Measurements from ENCODE around the gene IRF2BP2.
A peak's percentile ranks its signal among the peaks of the same experiment; 100 is the strongest.

Gene IRF2BP2

DNA sequence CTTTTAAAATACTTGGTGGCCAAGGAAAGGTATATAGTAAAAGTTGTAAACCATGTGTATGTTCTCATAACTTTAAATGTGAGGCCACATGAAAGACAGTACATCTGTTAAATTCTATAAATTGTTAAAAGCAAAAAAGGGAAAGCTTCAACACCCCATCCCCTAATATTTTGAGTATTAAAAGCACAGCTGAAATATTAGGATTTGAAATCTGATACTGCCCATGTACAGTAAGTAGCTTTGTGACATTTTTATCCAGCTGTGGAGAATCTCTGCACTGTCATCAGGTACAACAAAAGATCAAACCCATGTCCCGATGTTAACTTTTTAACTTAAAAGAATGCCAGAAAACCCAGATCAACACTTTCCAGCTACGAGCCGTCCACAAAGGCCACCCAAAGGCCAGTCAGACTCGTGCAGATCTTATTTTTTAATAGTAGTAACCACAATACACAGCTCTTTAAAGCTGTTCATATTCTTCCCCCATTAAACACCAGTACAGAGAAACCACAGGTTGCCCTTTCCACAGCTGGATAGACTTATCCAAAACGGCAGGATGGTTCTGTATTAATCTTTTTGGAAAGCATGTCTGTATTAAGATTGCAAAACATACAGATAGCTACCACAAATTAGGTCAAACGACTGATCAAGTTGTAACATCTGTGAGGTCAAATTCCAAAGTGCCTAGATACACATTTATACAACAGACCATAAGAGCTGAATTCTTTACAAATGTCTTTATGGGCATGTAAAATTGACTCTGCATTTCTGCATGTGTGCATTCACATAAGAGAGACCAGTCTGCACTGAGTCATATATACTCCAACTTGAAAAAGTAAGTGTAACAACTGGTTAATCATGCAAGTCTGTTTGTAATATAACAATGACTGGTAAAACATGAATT is 5.2 kb downstream of the IRF2BP2 start:
- Histone ChIP-seq H3K4me1 (peaks cover 19% of the 10 kb centered on the region), H3K27me3 (ENCODE audit: control insufficient read depth, insufficient read depth, low read length) (no peaks in the 10 kb centered on the region), H3K9ac (no peak overlapping the region), H3K9me3 (ENCODE audit: control insufficient read depth, low read length) (no peaks in the 10 kb centered on the region), H2AFZ (no peak overlapping the region), H3K4me2 (ENCODE audit: low read length) (peak overlapping the region; percentile 99), H3K4me3 (ENCODE audit: low read depth, low read length) (peak overlapping the region; percentile 91), H3K27ac (peak overlapping the region; percentile 99), H3K79me2 (peaks cover 18% of the 10 kb centered on the region), H3K36me3 (ENCODE audit: control insufficient read depth, insufficient read depth, low read length) (peaks cover 16% of the 10 kb centered on the region)
- TF ChIP-seq, protein P1, sequence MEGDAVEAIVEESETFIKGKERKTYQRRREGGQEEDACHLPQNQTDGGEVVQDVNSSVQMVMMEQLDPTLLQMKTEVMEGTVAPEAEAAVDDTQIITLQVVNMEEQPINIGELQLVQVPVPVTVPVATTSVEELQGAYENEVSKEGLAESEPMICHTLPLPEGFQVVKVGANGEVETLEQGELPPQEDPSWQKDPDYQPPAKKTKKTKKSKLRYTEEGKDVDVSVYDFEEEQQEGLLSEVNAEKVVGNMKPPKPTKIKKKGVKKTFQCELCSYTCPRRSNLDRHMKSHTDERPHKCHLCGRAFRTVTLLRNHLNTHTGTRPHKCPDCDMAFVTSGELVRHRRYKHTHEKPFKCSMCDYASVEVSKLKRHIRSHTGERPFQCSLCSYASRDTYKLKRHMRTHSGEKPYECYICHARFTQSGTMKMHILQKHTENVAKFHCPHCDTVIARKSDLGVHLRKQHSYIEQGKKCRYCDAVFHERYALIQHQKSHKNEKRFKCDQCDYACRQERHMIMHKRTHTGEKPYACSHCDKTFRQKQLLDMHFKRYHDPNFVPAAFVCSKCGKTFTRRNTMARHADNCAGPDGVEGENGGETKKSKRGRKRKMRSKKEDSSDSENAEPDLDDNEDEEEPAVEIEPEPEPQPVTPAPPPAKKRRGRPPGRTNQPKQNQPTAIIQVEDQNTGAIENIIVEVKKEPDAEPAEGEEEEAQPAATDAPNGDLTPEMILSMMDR (IDR thresholded peaks at IDR 0.05), result no peak

DNA sequence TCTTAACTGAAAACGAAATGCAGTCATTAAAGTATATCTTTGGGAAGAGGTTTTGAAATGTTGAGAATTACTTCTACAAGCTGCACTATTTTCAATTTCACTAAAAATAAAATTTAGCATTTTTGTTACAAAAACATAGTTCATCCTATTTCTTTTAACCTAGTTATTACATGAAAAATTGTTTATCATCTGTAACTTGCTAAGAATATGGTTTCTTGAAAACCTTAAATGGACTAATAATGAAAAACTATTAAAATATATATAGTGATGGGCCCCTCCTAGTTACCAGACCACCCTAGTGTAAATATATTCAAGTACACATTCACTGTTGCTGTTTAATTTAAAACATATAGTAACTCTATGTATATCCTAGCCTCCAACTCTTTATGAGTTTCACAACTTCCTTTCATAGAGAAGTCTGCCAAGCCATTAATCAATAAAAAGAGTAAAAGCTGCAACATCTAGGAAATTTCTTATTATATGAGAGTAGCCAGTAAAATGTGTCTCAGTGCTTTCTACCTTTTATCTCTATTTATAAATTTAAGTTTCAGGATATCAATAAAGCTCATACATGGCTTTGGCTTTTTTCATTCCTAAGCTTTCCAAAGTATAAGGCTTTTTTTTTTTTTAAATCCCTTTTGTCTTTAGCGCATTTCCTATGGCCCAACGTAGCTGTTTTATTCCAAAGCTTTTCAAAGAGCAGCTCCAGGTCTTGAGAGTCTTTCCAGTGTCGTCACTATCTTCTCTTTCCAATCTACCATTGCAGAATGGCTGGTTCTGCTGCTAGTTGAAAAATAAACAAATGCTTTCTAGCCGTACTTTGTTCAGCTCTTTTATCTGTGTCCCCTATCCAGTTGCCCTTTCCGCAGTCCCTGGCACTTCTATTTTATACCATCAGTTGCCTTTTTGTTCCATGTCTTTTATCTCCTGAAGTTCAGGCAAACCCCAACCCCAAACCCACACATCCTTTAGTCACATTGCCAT is 6.5 kb downstream of the IRF2BP2 start:
- H3K9ac ChIP-seq, result no peak overlapping the region
- no peak overlapping the region for H2AFZ ChIP-seq
- H3K36me3 ChIP-seq (ENCODE audit: control insufficient read depth, insufficient read depth, low read length), result peaks cover 16% of the 10 kb centered on the region
- peak overlapping the region; percentile 99 for H3K4me2 ChIP-seq (ENCODE audit: low read length)
- TF ChIP-seq, protein P1 (IDR thresholded peaks at IDR 0.05), result no peak
- peak overlapping the region; percentile 91 for H3K4me3 ChIP-seq (ENCODE audit: low read depth, low read length)
- H3K27me3 ChIP-seq (ENCODE audit: control insufficient read depth, insufficient read depth, low read length), result no peaks in the 10 kb centered on the region
- H3K4me1 ChIP-seq, result peaks cover 19% of the 10 kb centered on the region
- no peaks in the 10 kb centered on the region for H3K9me3 ChIP-seq (ENCODE audit: control insufficient read depth, low read length)
- peak overlapping the region; percentile 99 for H3K27ac ChIP-seq
- peaks cover 18% of the 10 kb centered on the region for H3K79me2 ChIP-seq

DNA sequence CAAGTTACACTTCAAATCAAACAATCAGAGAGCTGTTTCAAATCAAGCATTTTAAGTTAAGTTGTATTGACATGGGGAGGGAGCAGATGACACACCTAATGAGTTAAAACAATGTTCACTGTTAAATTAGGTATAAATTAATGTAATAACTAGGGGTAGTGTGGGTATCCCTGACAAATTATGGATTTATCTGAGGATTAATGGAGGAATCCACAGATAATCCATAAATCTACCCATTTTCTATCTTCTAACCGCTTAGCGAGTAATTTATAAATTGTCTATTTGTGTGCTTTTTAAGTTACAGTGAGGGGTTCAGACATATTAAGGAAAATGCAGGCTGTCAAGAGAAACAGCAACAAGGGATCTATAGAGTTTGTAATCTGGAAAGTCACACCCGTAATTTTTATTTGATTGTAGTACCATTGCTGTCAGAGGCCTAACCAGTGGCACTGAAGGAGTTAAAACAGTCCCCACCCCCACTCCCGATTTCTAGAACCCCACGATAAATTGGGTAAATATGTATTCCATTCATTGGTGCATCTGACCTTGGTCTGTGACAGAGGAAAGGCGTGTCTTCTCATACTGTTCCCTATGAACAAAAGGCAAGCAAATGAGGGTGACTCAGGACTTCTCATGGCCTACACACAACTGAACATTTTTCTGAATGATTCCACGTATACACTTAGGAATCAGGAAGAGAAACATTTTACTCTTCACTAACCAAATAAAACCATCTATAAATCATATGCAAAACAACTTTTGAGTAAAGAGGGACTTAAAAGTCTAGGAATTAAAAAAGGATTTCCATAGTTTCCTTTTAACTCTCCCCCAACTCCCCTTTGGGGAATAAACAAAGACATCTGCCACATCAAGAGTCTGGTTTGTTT is 7.4 kb downstream of the IRF2BP2 start:
- no peak overlapping the region for H2AFZ ChIP-seq
- peaks cover 16% of the 10 kb centered on the region for H3K36me3 ChIP-seq (ENCODE audit: control insufficient read depth, insufficient read depth, low read length)
- H3K9me3 ChIP-seq (ENCODE audit: control insufficient read depth, low read length), result no peaks in the 10 kb centered on the region
- peak overlapping the region; percentile 99 for H3K27ac ChIP-seq
- H3K27me3 ChIP-seq (ENCODE audit: control insufficient read depth, insufficient read depth, low read length), result no peaks in the 10 kb centered on the region
- peak overlapping the region; percentile 91 for H3K4me3 ChIP-seq (ENCODE audit: low read depth, low read length)
- TF ChIP-seq, protein P1 (IDR thresholded peaks at IDR 0.05), result no peak
- peak overlapping the region; percentile 99 for H3K4me2 ChIP-seq (ENCODE audit: low read length)
- peaks cover 18% of the 10 kb centered on the region for H3K79me2 ChIP-seq
- no peak overlapping the region for H3K9ac ChIP-seq
- peaks cover 19% of the 10 kb centered on the region for H3K4me1 ChIP-seq

DNA sequence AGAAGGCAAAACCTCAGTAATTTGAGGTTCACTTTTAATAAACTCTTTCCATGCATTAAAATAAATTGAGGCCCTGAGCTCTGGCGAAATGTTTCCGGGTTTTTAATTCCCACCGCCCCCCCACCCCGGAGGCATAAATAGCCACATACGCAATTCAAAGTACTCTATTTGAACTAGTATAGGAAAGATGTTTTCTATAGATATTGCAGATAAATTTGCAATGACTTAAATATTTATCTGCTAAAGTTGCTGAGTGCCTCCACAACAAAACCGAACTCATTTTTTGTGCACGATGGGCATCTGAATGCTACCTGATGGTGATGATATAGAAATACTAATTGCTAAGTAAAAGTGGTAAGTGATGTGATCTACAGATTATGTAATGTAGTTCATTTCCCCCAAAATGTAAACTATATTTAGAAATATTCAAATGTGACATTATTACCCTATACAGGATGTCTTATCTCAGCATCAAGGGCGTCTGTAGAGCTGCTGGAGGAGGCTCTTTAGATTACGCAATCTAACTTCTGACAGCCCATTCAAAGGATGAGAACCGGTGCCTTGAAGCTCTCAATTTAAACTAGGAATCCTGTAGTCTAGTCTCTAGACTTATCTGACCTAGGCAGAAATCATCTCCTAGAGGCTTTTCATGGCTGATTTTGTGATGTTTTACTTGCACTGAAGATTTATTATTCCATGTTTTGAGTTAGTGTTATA is 8.5 kb downstream of the IRF2BP2 start:
- TF ChIP-seq, protein P1 (IDR thresholded peaks at IDR 0.05), result no peak
- Histone ChIP-seq H3K4me1 (peaks cover 19% of the 10 kb centered on the region), H3K9me3 (ENCODE audit: control insufficient read depth, low read length) (no peaks in the 10 kb centered on the region), H2AFZ (no peak overlapping the region), H3K27ac (peak overlapping the region; percentile 99), H3K4me3 (ENCODE audit: low read depth, low read length) (peak overlapping the region; percentile 91), H3K9ac (no peak overlapping the region), H3K79me2 (peaks cover 11% of the 10 kb centered on the region), H3K36me3 (ENCODE audit: control insufficient read depth, insufficient read depth, low read length) (peaks cover 10% of the 10 kb centered on the region), H3K4me2 (ENCODE audit: low read length) (peak overlapping the region; percentile 99), H3K27me3 (ENCODE audit: control insufficient read depth, insufficient read depth, low read length) (no peaks in the 10 kb centered on the region)
